Measurements from ENCODE around the gene CYP19A1.

- no peak for TF ChIP-seq GATA3 (IDR thresholded peaks at IDR 0.05; ENCODE audit: low read depth, low read length)
- no peak for TF ChIP-seq GATA2 (IDR thresholded peaks at IDR 0.05; ENCODE audit: low read depth, low read length)
These were observed 78.2 kb downstream of the CYP19A1 start for GRCh38 chr15:51260202-51260601.
